Thymus (tissue), 11 donors: ENCODE results near the gene RUNX3. TPM values are rescaled to one million over a fixed set of nuclear protein-coding genes. Genes with fewer than 3 reads are reported as not detected.

Experiments
- DNase-seq, 9 donors: peaks; one replicate each; pipeline ENCODE4 v3.0.0-alpha.2; 2013; ENCODE audit warnings: low spot score in 9 of 9, low read depth in 6 of 9, missing footprints in 1 of 9
- H3K27ac ChIP-seq, 2 donors: one replicate each; pipeline ENCODE4 v1.5.1; 2013; ENCODE audit warnings: control low read depth in 1 of 2, low read depth in 1 of 2, low read length in 1 of 2, mild to moderate bottlenecking in 1 of 2, moderate library complexity in 1 of 2
- H3K27me3 ChIP-seq, 2 donors: one replicate each; pipeline ENCODE4 v1.5.1; 2013; ENCODE audit warnings: low read length in 1 of 2; ENCODE audit not compliant: control insufficient read depth in 2 of 2, insufficient read depth in 1 of 2
- H3K36me3 ChIP-seq, 2 donors: one replicate each; pipeline ENCODE4 v1.5.1; 2013; ENCODE audit warnings: low read length in 1 of 2, mild to moderate bottlenecking in 1 of 2, moderate library complexity in 1 of 2; ENCODE audit not compliant: control insufficient read depth in 2 of 2, insufficient read depth in 2 of 2
- H3K4me1 ChIP-seq, 2 donors: one replicate each; pipeline ENCODE4 v1.5.1; 2013; ENCODE audit warnings: low read length in 2 of 2; ENCODE audit not compliant: control insufficient read depth in 2 of 2, insufficient read depth in 2 of 2
- H3K4me3 ChIP-seq, 2 donors: one replicate each; pipeline ENCODE4 v1.5.1; 2013; ENCODE audit warnings: low read length in 2 of 2, control low read depth in 1 of 2, mild to moderate bottlenecking in 1 of 2
- H3K9me3 ChIP-seq, 2 donors: one replicate each; pipeline ENCODE4 v1.5.1; 2013; ENCODE audit warnings: low read length in 1 of 2, mild to moderate bottlenecking in 1 of 2; ENCODE audit not compliant: control insufficient read depth in 2 of 2, insufficient read depth in 1 of 2
- WGBS: extraction: QIAGEN DNeasy Blood & Tissue Kit; methylation state at CpG from one replicate; pipeline ENCODE4 v1.1.7; 2013; 5-methylcytosine and 5-hydroxymethylcytosine counted together
- polyA plus RNA-seq: library from polyadenylated mRNA; stranded (reverse); fragments of 200-250 nt; gene quantifications from one replicate; pipeline ENCODE4 v1.2.3, GENCODE V29; 2013
- total RNA-seq: library from RNA; stranded (reverse); fragments of 120-200 nt; gene quantifications from one replicate; pipeline ENCODE4 v1.2.4, GENCODE V29; 2013
- donor health status: healthy.

RUNX3 gene
- total and polyA plus RNA-seq, 2 donors: 4.9 to 13.6 TPM

- no peak overlapping the region for H3K4me3 ChIP-seq
- H3K9me3 ChIP-seq: peaks cover 0 to 8% of the 10 kb centered on the region in 2 donors
- WGBS: 97% methylated on average over 4 of the region's 4 CpGs
- no peak for DNase-seq
- H3K36me3 ChIP-seq: no peaks in the 10 kb centered on the region
- no peak overlapping the region for H3K27ac ChIP-seq
- H3K27me3 ChIP-seq: no peaks in the 10 kb centered on the region
- H3K4me1 ChIP-seq: no peaks in the 10 kb centered on the region
Observed at GRCh38 chr1:24888971-24889676, 41.0 kb downstream of the RUNX3 start.

- no peak for DNase-seq
- 99% methylated on average over 9 of the region's 9 CpGs for WGBS
- Histone ChIP-seq H3K27me3 (no peaks in the 10 kb centered on the region), H3K36me3 (no peaks in the 10 kb centered on the region), H3K4me1 (no peaks in the 10 kb centered on the region), H3K9me3 (peaks cover 0 to 8% of the 10 kb centered on the region in 2 donors), H3K4me3 (no peak overlapping the region), H3K27ac (no peak overlapping the region)
Observed at GRCh38 chr1:24888061-24888970, 41.8 kb downstream of the RUNX3 start.

GRCh38 chr1:24886241-24886640 lies 43.8 kb downstream of the RUNX3 start:
- WGBS: 100% methylated on average over 1 of the region's 1 CpG
- no peak for DNase-seq

GRCh38 chr1:24884751-24885150 lies 45.3 kb downstream of the RUNX3 start:
- H3K27me3 ChIP-seq: no peaks in the 10 kb centered on the region
- H3K36me3 ChIP-seq: no peaks in the 10 kb centered on the region
- H3K4me3 ChIP-seq: no peak overlapping the region
- H3K4me1 ChIP-seq: no peaks in the 10 kb centered on the region
- no peak for DNase-seq
- no peaks in the 10 kb centered on the region for H3K9me3 ChIP-seq
- no peak overlapping the region for H3K27ac ChIP-seq

More at GRCh38 chr1:24886241-24886640, 43.8 kb downstream of the RUNX3 start:
- no peak overlapping the region for H3K4me3 ChIP-seq
- H3K9me3 ChIP-seq: no peaks in the 10 kb centered on the region
- H3K36me3 ChIP-seq: no peaks in the 10 kb centered on the region
- H3K4me1 ChIP-seq: no peaks in the 10 kb centered on the region
- no peaks in the 10 kb centered on the region for H3K27me3 ChIP-seq
- no peak overlapping the region for H3K27ac ChIP-seq

GRCh38 chr1:24881034-24881433 lies 49.0 kb downstream of the RUNX3 start:
- Histone ChIP-seq H3K36me3 (no peaks in the 10 kb centered on the region), H3K27me3 (no peaks in the 10 kb centered on the region), H3K4me3 (no peak overlapping the region), H3K4me1 (no peaks in the 10 kb centered on the region), H3K27ac (no peak overlapping the region), H3K9me3 (no peaks in the 10 kb centered on the region)
- 87% methylated on average over 1 of the region's 1 CpG for WGBS
- no peak for DNase-seq

- no peaks in the 10 kb centered on the region for H3K9me3 ChIP-seq
- no peak overlapping the region for H3K4me3 ChIP-seq
- H3K36me3 ChIP-seq: no peaks in the 10 kb centered on the region
- H3K27me3 ChIP-seq: no peaks in the 10 kb centered on the region
- no peak for DNase-seq
- H3K27ac ChIP-seq: no peak overlapping the region
- no peaks in the 10 kb centered on the region for H3K4me1 ChIP-seq
- 95% methylated on average over 7 of the region's 7 CpGs for WGBS
Observed at GRCh38 chr1:24878775-24879742, 51.0 kb downstream of the RUNX3 start.

- H3K27ac ChIP-seq: no peak overlapping the region
- H3K36me3 ChIP-seq: no peaks in the 10 kb centered on the region
- DNase-seq: no peak
- no peaks in the 10 kb centered on the region for H3K9me3 ChIP-seq
- 82% methylated on average over 6 of the region's 6 CpGs for WGBS
- H3K4me1 ChIP-seq: no peaks in the 10 kb centered on the region
- no peaks in the 10 kb centered on the region for H3K27me3 ChIP-seq
- no peak overlapping the region for H3K4me3 ChIP-seq
Observed at GRCh38 chr1:24878045-24878444, 52.0 kb downstream of the RUNX3 start.

- H3K9me3 ChIP-seq: no peaks in the 10 kb centered on the region
- peaks cover 2 to 13% of the 10 kb centered on the region in 2 donors for H3K4me1 ChIP-seq
- H3K36me3 ChIP-seq: no peaks in the 10 kb centered on the region
- no peaks in the 10 kb centered on the region for H3K27me3 ChIP-seq
- DNase-seq: no peak
- WGBS: 87% methylated on average over 8 of the region's 8 CpGs
- H3K27ac ChIP-seq: no peak overlapping the region
- H3K4me3 ChIP-seq: no peak overlapping the region
Observed at GRCh38 chr1:24875991-24876506, 54.0 kb downstream of the RUNX3 start.
